ENCODE measurements around the gene ZBTB4. TPM values are rescaled to one million over a fixed set of nuclear protein-coding genes. Genes with fewer than 3 reads are reported as not detected.

Gene ZBTB4
- total RNA-seq, 1 experiment from 2014 or later, result 14.4 TPM

DNA sequence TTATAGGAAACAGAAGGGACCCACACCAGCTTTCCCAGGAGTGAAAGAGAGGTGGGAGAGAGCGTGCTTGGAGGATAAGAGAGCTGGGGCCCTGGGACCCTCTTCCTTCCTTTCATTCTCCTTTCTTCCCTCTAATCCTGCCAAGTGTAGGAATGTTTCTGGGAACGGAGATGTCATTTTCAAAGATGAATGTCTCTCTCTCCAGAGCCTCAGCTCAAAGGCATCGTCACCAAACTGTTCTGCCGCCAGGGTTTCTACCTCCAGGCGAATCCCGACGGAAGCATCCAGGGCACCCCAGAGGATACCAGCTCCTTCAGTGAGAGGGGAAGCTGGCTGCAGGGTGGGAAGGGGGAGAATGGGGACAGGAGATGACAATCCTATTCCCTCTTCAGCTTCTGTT, 38.2 kb downstream of the ZBTB4 start:
- H4K20me1 ChIP-seq (ENCODE audit: control insufficient read depth, insufficient read depth, insufficient read length), result no peaks in the 10 kb centered on the region
- H4K91ac ChIP-seq (ENCODE audit: insufficient read length, low read depth, low read length), result no peak overlapping the region
- H3K9me3 ChIP-seq (ENCODE audit: control insufficient read depth, low read depth, low read length), result no peaks in the 10 kb centered on the region
- H3K4me2 ChIP-seq (ENCODE audit: insufficient read depth, insufficient read length, low read length), result peak overlapping the region; percentile 60
- H3K23me2 ChIP-seq (ENCODE audit: insufficient read length, low read depth, low read length, poor library complexity, severe bottlenecking), result peaks cover 34% of the 10 kb centered on the region
- H3K79me2 ChIP-seq (ENCODE audit: insufficient read depth, low read length), result no peaks in the 10 kb centered on the region
- H2BK5ac ChIP-seq (ENCODE audit: insufficient read length, low read length), result no peak overlapping the region
- no peak overlapping the region for H2BK20ac ChIP-seq (ENCODE audit: low read depth, low read length, poor library complexity, severe bottlenecking)
- H2BK15ac ChIP-seq (ENCODE audit: low read depth, low read length), result no peak overlapping the region
- H3K4ac ChIP-seq (ENCODE audit: low read depth, low read length), result no peak overlapping the region
- no peak overlapping the region for H2AK5ac ChIP-seq (ENCODE audit: insufficient read length, low read length)
- no peak overlapping the region for H3K9ac ChIP-seq (ENCODE audit: extremely low read depth, insufficient read length, low read length)
- peak overlapping the region; percentile 93 to 98 for H3K4me3 Mint-ChIP-seq
- peaks cover 32% of the 10 kb centered on the region for H3K27me3 Mint-ChIP-seq (ENCODE audit: low read depth)
- H2AFZ ChIP-seq (ENCODE audit: low read length), result no peak overlapping the region
- H3K18ac ChIP-seq (ENCODE audit: insufficient read length, low read depth, low read length), result no peak overlapping the region
- H3K4me1 Mint-ChIP-seq, result peaks cover 41 to 51% of the 10 kb centered on the region in 2 experiments
- H3K9me3 Mint-ChIP-seq, result no peaks in the 10 kb centered on the region; a peak in 1 of 5 replicates
- no peak overlapping the region for H4K8ac ChIP-seq (replicated peaks; ENCODE audit: insufficient read length, low read depth, low read length)
- TF ChIP-seq, protein P1, sequence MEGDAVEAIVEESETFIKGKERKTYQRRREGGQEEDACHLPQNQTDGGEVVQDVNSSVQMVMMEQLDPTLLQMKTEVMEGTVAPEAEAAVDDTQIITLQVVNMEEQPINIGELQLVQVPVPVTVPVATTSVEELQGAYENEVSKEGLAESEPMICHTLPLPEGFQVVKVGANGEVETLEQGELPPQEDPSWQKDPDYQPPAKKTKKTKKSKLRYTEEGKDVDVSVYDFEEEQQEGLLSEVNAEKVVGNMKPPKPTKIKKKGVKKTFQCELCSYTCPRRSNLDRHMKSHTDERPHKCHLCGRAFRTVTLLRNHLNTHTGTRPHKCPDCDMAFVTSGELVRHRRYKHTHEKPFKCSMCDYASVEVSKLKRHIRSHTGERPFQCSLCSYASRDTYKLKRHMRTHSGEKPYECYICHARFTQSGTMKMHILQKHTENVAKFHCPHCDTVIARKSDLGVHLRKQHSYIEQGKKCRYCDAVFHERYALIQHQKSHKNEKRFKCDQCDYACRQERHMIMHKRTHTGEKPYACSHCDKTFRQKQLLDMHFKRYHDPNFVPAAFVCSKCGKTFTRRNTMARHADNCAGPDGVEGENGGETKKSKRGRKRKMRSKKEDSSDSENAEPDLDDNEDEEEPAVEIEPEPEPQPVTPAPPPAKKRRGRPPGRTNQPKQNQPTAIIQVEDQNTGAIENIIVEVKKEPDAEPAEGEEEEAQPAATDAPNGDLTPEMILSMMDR (conservative IDR thresholded peaks at IDR 0.05), result no peak
- DNase-seq, result no peak
- no peak overlapping the region for H3K23ac ChIP-seq (ENCODE audit: insufficient read length, low read depth, low read length)
- no peak overlapping the region for H4K5ac ChIP-seq (ENCODE audit: insufficient read length, low read depth, low read length)
- H2BK12ac ChIP-seq (ENCODE audit: insufficient read length, low read depth, low read length), result no peak overlapping the region
- H3K27ac ChIP-seq (ENCODE audit: insufficient read length, low read depth, low read length), result no peak overlapping the region
- H3K27me3 ChIP-seq (ENCODE audit: insufficient read depth, low read length), result peaks cover 7% of the 10 kb centered on the region
- no peak overlapping the region for H3K56ac ChIP-seq (ENCODE audit: insufficient read length, low read depth, low read length)
- peaks cover 0 to 13% (median 2%) of the 10 kb centered on the region in 3 experiments; a peak in 3 of 7 replicates for H3K36me3 Mint-ChIP-seq (ENCODE audit: insufficient read depth in 1 of 3, low read depth in 3 of 3)
- no CpG with 5 or more reads among the region's 7 CpGs for WGBS (ENCODE audit: extremely low coverage, insufficient read length, low lambda C conversion rate)
- H3K14ac ChIP-seq (ENCODE audit: insufficient read depth, low read length), result no peak overlapping the region
- H3K79me1 ChIP-seq (ENCODE audit: insufficient read depth, low read depth, low read length, poor library complexity, severe bottlenecking), result no peaks in the 10 kb centered on the region
- H3K4me1 ChIP-seq (ENCODE audit: insufficient read depth, low read length), result no peaks in the 10 kb centered on the region; the same call in 1 of the 2 replicates
- H3K27ac Mint-ChIP-seq, result peak overlapping the region in 1 of 3 experiments; percentile 67; a peak in 2 of 7 replicates
- no peak overlapping the region for H2BK120ac ChIP-seq (ENCODE audit: low read depth, low read length, poor library complexity, severe bottlenecking)
- no peak overlapping the region for H3T11ph ChIP-seq (ENCODE audit: low read length)
